ENCODE results near the gene JARID2.

The JARID2 gene

DNA sequence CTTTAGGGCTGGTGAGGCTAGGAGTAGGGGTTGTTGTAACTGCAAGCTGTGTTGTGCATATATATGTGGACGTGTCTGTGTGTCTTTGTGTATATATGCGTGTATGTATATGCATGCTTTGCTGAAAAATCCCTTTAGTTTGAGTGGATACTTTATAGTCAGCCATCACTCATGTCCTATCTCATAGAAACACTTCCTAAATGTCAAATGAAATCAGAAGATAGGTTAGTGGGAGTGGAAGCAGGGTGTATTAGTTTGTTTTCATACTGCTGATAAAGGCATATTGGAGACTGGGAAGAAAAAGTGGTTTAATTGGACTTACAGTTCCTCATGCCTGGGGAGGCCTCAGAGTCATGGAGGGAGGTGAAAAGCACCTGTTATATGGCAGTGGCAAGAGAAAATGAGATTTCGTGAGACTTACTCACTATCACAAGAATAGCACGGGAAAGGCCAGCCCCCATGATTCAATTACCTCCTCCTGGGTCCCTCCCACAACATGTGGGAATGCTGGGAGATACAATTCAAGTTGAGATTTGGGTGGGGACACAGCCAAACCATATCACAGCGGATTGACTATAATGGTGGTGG is 131.1 kb downstream of the JARID2 start:
- no peak for DNase-seq (ENCODE audit: low spot score)

DNA sequence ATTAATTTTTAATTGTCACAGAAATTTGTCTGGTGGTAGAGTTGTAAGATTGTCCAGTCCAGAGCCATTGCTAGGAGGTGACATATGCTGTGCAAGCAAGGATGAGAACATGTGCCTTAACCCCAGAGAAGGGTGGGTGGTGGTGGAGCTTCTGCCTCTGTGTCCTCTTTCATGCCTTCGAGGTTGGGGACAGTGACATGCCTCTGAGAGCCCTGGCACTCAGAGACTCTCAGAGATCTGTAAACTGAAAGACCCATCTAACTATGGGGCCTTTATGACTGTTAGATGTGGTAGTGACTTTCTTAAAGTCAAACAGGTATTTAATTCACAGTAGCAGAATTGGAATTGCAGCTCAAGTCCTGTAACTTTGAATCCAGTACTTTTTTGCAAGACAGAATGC is 132.4 kb downstream of the JARID2 start:
- DNase-seq (ENCODE audit: low spot score): no peak

DNA sequence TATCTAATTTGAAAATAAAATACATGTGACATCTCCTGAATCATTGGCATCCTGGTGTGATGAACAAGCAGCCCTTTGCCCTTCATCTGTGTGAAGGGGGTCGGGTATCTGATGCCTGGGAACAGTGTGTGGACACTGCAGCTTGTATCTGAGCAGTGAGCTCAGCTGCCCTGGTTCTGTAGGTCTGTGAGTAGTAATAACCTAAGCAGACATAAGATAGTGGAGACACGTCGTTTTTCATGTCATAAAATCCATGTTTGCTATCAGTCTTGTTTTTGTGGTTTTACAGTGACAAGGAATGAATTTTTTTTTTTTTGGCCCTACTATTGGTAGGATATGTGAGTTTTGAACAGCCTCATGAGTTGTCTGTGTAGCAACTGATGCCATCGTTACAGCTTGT is 133.0 kb downstream of the JARID2 start:
- no peak for DNase-seq (ENCODE audit: low spot score)

DNA sequence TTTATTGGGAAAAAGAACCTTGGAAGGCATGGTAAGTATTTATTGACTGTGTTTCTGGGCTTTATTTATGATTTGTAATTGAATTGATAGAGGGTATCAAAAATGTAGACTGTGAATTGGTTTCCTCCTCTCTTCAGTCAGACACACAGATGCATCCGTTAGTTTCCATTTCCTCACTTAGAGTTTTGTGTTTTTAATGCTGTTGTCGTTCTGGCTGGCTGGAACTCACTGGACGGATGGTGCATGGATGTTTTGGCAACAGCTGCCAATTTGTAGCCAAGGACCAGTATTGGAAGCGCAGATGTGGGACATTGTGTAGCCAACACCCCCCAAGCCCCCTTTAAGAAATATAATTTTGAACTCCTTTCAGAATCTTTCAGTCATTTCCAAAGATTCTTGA is 134.5 kb downstream of the JARID2 start:
- no peak for DNase-seq (ENCODE audit: low spot score)

DNA sequence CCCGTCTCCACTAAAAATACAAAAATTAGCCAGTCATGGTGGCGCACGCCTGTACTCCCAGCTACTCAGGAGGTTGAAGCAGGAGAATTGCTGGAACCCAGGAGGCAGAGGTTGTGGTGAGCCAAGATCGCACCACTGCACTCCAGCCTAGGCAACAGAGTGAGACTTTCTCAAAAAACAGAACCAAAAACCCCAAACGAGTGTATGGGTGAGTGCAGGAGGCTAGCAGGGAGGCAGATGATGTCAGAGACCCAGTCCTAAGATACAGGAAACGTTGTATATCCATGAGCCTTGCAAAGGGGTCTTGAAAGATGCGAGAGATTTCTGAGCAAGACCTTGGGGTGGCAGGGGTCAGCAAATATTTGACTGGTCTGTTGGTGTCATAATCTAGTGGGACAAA is 136.2 kb downstream of the JARID2 start:
- DNase-seq (ENCODE audit: low spot score): no peak

DNA sequence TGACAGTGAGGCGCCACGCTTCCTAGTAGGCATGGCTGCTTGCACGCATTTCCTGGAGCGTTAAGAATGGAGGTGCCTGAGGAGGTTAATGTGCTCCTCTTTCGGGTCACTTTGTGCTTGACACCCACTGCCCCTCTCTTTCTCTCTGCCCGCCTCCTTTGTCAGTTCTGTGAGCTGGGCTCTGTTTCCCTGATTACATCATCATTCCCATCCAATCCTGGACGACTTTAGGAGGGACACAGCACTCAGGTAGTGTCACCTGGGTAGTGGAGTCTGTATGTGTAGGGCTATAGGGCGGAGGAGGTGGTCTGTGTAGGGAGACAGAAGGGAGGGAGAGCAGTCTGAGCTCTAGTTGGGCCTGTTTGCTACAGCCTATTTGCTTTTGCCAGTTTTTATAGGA is 136.8 kb downstream of the JARID2 start:
- no peak for DNase-seq (ENCODE audit: low spot score)

DNA sequence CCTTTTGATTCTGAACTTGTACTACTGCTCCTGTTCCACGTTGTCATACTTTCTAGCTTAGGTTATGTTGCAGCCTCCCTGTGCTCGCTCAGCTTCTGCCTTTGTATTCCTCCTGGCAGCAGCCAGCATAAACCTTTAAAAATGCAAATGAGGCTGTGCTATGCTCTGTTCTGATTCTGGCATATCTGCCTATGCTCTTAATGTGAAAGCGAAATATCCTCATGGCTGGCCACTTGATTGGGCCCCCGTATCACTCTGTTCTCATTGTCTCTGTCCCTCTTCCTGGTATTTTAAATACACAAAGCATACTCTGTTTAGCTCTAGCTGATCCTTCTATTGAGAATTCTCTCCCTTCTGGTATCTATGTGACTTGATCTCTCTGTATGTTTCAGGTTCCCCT is 139.0 kb downstream of the JARID2 start:
- no peak for DNase-seq (ENCODE audit: low spot score)

DNA sequence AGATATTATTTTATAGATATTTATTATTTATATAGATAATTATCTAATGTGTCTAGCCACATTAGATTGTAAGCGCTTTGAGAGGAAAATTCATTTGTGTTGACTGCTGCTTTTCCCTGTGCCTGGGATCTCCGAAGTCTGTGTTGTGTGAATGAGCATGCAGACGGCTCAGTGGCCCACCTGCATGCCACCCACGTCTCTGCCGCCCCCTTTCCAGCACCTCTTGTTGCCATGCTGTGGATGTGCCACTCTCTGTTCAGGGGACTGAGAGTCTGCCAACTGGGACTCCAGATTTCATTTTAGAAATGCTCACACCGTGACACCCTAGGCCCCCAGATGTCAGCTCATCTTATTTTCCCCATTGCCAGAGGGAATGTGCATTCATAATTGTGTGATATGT is 139.7 kb downstream of the JARID2 start:
- no peak for DNase-seq (ENCODE audit: low spot score)

DNA sequence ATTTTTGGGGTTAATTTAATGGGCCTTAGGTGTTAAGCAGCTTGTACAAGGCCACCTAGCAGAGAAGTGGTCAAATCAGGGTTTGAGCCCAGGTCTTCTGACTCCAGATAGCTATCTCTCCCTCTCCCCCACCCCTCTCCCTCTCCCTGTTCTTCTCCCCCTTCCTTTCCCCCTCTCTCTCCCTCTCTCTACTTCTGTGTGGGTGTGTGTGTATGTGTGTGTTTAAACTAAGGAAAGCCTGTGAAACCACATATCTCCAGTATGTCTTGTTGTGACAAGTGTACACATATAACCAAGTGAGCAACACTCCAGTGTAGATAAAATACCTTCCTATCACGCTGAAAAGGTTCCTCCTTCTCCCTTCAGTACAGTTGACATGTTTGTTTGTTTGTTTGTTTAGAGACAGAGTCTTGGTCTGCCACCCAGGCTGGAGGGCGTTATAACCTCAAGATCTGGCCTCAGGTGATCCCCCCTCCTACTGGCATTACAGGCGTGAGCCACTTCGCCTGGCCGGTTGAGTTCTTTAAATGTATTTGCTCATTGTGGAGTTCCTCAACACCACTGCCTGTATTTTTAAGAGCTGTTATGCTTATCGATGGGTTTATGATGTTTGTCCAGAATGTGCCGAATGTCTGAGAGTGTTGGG is 140.4 kb downstream of the JARID2 start:
- no peak for DNase-seq (ENCODE audit: low spot score)

DNA sequence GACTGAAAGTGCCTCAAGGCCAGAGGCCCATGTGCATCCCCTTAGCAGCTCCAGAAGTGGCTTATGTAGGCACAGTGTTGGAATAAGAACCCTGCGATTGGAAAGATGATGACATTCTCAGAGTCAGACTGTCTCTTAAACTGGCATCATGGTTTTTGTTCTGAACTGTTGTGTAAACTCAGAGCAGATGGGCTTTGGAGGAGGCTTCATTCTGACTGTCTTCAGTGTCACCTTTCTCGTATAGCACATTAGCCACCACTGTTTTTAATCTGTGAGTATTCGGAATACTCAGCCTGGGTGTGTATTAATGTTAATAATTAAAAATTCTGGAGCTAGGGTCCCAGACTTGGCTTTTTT is 140.9 kb downstream of the JARID2 start:
- DNase-seq (ENCODE audit: low spot score): no peak

DNA sequence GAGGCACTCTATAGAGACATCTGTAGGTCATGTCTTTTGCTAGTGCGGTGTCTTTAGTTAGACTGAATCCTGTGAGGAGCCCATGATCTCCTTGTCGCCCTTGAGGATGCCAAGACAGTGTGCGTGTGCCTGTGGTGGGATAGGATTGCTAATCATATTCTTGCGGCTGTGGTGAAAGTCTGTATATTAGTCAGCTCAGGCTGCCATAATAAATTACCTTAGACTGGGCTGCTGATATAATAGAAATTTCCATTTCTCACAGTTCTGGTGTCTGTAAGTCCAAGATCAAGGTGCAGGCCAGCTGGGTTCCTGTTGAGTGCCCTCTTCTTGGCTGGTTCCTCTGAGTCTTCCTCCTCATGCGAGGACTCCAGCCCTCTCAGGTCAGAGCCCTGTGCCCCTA is 141.2 kb downstream of the JARID2 start:
- no peak for DNase-seq (ENCODE audit: low spot score)

DNA sequence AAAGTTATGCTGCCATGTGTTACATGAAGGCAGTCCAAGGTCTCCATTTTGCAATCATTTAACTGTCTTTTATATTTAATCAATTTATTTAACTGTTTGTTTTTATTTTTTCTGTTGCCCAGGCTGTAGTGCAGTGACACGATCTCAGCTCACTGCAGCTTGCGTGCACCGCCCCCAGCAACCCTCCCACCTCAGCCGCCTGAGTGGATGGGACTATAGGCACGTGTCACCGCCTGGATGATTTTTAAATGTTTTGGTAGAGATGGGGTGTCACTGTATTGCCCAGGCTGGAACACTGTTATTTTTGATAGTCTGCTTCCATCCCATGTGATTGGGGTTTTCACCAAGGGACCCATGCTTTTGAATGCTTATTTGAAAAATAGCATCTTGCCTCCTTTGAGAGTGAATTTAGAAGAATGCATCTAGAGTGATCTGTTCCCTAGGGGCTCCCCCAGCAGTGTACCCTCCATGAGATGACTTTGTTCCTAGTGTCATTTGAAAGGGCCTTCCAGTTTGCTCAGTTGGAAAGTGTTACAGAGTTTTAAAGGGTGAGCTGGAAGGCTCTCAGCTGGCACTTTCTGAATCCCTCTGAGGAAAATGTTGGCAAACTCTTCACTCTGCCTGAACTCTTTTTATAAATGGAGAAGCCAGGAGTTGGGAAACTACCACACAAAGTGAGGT is 143.4 kb downstream of the JARID2 start:
- no peak for DNase-seq (ENCODE audit: low spot score)

DNA sequence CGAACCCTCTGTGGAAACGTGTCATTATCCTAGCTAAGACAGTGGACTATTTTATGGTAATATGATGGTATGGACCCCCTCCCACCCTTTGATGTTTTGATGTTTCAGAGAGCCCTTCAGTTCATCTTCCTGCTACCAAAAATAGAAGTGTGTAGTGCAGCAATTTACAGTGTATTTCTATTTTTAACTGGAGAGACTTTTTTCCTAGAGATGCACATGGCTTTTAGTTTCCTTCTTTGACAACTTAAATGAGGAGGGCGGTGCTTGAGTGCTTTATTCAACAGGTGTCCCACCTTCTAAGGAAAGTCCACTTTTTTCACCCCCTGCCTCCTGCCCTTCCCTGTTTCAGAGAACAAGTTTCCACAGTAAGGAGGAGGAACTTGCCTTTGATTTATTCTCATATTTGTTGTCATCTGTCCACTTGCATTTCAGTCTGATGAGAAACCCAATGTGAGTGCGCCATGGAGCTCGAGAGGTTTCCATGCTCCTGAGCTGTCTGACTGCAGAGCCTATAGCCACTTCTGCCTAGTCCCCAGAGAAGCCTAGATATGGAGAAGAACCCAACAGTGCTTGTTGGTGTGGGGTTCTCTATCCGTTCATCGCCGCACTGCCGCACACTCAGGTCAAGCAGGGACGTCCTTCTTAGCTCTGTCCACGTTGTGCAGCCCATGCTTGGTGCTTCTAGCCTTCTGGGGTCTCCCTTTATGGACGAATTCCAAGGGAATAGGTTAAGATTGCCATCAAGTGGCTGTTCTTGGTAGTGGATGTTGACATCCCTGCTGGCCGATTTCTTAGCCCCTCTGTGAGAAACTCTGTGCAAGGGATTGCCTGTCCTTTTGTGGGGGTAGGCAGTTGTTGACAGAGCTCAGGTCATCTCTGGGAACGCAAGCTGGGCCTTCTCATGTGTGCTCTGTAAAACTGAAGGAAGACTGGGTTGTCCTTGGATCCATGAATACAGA is 144.2 kb downstream of the JARID2 start:
- DNase-seq (ENCODE audit: low spot score): peak; percentile 72

DNA sequence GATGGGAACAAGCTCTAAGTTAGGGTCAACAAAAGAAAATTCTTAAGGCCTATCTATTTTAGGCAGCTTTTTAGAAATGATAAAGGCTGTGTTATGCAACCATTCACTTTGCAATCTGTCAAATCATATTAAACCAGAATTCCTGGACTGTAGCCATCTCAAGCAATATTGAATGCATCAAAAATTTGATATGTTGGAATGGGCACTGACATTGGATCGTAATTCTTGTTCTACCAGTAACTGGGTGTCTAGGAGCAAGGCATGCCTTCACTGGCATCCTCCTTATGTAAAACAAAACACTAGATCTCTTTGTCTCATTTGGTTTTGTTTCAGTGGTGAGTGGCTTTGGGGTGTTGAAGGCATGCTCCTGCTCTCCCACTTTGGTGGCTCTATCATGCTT is 145.6 kb downstream of the JARID2 start:
- DNase-seq (ENCODE audit: low spot score): no peak

DNA sequence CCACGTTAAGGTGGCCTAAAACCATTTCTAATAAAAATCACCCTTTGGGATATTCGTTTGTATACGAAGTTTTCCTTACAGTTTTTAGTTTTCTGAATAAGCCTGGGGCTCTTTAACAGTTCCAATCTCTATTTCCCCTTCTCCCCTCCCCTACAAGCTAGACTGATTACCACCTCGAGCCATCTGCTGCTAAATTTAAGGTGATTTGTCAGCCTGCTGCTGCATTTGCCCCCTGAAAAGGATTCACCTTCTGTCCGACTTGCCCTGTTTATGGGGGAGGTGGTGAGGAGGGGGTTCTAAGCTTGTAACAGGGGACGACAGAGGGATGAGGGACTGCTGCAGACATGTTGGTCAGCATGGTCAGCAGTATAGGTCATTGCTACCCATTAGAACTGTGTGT is 146.3 kb downstream of the JARID2 start:
- DNase-seq (ENCODE audit: low spot score): no peak

DNA sequence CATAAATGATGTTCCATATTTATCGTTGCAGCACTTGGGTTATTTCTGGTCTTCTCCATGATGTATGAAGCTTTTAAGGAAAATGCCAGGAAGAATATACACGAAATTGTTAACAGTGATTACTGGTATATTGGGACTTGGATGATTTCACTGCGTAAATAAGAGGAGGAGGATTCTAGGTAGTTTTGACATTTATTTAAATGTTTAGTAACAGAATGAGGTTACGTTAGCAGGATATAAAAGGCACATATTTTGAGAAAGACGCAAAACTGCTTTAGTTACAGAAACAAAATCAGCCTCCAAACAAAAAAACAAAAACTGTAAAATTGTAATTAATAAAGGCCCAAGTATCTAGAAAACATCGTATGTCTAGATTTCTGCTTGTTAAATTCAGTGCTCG is 147.7 kb downstream of the JARID2 start:
- no peak for DNase-seq (ENCODE audit: low spot score)

DNA sequence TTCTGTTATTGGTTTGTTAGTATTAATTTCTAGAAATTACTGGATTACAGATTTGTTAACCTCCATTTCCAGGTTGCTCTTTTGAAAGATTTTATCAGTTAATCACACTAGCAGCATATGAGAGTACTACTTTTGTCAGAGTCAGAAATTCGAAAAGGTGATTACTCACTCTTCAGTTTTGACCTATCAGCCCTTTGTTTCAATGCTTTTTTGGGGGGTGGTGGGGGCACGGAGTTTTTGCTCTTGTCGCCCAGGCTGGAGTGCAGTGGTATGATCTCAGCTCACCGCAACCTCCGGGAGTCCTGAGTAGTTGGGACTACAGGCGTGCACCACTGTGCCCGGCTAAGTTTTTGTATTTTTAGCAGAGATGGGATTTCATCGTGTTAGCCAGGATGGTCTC is 149.2 kb downstream of the JARID2 start:
- no peak for DNase-seq (ENCODE audit: low spot score)

DNA sequence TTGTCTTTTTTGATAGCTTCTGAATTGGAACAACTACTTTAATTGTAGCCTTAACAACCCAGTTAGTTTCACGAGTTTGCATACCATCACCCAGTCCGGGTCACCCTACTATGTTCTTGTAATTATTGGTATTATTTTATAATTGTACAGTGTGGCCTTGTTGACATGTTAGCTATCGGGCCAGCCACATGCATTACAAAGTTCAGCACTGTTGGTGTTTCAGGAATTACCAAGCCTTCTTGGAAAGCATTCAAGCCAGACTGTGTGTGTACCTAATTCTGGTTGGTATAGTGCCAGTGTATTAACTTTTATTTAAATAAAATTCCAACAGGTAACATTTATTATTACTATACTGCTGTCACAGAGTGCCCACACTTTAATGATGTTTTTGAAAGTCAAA is 150.9 kb downstream of the JARID2 start:
- no peak for DNase-seq (ENCODE audit: low spot score)

DNA sequence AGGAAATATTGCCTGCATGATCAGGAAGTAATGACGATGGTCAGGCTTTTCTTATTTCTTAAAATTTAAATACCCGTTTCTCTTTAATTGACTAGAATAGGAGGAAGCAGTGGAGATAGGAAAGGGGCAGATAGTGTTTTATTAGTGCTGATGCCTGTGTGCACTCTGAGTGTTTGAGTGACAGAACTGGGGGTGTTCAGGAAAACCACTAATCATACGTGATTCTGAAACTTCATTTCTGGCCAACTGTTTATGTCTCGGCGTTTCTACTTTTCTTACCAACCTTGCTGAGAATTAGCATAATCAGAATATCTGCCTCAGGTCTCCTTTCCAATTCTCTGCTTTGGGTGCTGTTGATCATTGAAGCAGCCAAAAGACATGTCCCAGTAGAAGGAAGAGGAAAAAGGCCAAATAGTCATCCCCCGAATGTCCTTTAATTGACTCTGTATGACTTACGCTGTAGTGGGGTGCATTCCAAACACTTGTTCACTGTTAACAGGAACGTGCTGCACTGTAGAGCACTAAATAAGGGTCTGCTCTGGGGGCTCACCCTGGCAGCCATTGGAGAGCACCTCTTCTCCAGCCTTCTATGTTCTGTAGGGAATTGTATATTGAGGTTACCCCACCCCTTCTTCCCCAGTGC is 152.9 kb downstream of the JARID2 start:
- DNase-seq (ENCODE audit: low spot score): no peak

DNA sequence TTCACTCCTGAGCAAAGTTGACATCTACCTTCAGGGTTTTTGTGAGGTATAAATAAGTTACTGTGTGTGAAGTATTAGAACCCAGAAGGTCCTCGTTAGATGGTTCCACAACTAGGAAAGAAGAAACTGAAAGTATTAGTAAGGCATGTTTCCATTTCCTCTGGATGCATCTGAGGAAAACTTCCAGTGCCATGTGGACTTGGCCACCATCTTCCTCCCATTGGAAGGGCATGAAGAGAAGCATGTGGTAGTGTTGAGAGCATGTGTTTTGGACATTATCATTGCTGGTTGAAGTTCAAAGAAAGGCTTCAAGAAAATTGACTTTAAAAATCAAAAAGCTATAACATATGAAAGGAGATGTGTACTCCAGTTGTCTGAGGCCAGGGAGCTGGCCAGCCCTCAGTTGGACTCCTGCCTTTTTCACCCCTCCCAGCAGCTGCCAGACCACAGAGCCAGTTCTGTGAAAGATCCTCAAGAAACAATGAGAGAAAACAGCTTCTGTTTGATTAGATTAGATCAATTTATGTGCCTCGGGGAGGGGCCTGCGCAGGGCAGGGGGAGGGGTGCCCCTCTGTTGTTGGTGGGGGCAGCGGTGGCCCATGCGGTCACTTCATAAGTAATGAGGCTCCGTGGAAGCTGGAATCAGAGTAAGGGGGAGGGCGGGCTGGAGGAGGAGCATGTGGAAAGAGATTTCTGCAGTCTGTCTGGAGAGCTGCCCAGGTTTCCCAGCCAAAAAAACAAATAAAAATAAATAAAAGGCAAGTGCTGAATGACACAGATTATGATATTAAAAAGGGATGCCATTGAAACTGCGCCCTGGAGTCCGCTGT is 154.0 kb downstream of the JARID2 start:
- DNase-seq (ENCODE audit: low spot score): no peak

DNA sequence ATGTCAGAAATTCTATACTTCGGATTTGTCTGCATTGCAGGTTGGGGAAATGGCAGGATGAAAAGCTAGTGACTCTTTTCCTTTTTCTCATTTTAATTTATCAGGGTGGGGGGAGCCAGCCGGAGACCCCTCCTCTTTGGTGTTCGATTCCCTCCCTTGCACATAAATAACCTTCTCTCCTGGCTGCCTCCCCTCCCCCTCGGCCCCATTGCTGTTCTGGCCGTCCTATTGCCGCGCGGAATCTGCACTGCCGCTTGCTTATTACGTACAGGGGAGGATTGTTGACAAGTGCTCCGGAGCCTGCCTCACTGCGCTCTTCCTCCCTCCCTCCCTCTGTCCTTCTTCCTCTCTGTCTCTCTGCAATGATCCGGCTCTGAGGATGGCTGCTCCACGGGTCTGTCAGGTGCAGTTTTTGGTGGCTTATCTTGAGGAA is 154.7 kb downstream of the JARID2 start:
- no peak for DNase-seq (ENCODE audit: low spot score)
